GM19035 (cell line): ENCODE results near the gene PLB1.

Source experiments
- ATAC-seq: cut with Tn5 transposase; IDR thresholded peaks from one replicate; pipeline ENCODE4 v1.9.1; 2021; ENCODE audit not compliant: unreplicated experiment

PLB1 gene

DNA sequence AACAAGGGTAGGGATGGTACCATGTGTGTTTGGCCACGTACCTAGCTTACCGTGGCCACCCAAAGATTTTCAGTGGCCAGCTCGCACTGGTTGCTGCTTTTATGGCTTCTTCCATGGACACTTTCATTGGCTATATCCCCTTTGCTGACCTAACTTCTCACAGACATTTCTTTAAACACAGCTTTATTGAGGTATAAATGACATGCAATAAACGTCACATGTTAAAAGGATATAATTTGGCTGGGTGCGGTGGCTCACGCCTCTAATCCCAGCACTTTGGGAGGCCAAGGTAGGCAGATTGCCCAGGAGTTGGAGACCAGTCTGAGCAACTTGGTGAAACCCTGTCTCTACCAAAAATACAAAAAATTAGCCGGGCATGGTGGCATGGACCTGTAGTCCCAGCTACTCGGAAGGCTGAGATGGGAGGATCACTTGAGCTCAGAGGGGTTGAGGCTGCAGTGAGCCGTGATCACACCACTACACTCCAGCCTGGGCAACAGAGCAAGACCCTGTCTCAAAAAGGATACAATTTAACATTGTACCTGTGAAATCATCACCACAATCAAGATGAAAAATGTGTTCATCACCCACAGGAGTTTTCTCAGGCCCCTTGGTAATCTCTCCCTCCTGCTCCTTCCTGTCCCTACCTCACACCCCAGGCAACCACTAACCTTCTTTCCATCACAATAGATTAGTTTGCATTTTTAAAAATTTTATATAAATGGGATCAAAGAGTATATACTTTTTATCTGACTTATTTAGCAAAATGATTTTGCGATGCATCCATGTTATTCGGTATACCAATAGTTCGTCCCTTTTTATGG, 127.9 kb downstream of the PLB1 start:
- no peak for ATAC-seq

DNA sequence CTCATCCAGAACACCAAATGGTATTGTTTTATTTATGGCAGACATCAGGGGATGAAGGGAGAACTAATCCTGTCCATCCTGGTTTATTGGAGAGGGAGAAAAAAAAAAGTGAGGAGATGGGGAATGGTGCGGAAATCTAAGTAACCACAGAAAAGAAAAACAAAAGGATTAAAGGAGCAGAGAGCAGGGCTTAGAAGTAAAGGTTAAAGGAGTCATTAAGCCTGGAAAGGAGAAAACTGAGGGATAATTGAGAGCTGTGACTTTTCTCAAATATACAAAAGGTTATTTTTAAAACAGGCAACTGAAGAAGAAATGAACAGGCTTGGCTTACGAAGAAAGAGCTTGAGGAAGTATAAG, 128.6 kb downstream of the PLB1 start:
- ATAC-seq = no peak

DNA sequence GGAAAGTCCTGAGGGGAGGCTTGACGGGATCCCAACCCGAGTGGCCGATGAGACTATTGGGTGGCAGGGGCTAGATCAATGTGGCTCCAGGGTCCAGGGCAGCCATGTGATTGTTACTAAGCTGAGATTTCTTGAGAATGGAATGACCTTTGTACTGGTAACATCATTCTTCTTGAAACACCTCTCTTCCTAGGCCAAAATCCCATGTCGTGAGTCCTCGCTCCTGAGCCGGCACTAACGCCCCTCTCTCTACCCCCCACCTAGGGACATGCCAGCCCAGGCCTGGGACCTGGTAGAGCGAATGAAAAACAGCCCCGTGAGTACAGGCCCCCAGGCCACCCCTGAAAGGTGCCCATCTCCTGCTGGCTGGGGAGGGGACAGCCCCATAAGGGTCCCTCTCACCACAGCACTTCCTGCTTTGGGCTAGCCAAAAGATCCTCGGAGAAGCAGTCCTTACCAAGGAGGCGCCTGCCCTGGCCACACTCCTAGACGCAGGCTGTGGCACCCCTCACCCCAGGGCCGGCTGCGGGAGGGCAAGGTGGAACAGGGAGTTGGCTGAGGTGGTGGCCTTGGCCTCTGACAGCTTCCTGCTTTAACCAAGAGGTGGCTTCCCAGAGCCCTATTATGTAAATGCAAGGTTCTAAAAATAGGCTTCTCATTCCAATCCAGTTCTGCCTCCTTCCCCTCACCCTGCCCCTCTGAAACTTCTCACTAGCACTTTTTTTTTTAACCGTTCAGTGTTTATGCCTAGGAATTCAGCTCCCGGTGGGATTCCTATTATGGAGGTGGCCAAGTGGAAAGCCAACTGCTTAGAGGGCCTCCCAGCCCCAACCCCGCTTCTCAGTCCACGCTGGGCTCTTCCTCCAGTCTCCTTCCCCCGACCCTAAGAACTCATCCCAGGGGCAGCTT, 129.2 kb downstream of the PLB1 start:
- ATAC-seq = no peak

DNA sequence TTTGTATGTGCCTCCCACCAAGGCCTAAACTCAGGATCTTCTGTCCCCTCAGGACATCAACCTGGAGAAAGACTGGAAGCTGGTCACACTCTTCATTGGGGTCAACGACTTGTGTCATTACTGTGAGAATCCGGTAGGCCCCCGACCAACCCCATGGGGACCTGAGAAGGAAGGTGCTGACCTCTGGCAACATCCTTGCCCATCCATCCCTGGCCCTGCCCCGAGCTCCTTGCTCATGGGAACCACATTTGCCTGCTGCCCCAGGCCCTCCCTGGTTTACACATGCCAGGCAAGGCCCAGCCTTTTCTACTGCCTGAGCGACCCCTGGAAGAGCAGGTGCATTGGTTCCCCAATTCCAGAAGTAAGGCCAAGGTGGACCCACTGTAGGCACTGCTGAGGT, 130.5 kb downstream of the PLB1 start:
- no peak for ATAC-seq

DNA sequence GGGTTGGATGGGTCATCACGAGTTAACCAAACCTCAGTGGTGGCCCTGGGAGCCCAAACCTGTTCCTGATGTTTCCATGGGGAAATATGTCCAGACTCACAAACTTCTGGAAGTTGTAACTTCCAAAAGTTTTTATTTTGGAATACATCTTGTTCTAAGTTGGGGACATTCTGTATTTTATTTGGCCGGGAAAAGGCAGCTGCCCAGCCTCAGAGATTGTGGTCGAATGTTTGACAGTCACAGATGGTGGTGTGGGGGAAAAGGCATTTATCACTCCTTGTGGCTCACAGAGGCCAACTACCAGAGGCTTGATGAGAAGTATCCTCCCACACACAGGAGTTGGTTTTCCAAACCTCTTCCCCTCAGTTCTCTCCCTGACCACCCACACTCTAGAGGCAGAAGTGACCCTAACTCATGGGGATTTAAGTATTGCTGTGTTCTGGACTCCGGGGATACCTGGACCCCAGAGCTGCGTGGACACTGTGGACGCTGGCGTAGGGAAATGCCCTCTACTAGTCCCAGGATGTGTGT, 131.1 kb downstream of the PLB1 start:
- no peak for ATAC-seq

DNA sequence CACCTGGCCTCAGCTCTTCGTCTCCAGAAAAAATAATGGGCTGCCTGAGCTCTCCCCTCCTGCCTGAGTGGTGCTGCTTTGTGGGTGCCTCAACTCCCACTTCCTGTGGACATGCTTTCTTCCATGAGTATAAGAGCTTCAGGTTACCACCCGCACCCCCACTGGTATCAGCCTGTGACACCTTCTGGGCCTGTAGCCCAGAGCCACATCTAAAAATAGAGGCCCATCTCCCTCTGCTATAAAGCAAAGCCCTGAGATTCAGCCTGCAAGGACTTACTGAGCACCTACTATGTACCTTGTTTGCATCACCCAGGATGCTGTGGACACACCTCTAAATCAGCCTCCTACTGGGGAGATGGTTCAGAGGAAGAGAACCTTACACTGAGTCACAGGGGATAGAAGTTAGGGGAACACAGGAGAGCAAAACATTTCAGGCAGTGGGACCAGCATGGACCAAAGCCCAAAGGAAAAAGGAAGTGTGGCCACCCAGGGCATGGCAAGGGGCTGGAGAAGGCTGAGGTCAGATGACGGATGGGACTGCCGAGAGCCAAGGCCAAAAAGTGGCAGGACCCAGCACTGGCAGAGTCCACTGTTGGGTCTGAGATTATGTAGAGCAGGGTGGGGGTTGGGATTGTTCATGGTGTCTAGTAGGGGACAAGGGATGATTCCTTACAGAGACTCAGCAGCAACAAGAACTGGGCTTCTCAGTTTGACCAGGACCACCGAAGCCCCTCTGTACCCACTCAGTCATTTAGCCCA, 132.0 kb downstream of the PLB1 start:
- ATAC-seq = no peak

DNA sequence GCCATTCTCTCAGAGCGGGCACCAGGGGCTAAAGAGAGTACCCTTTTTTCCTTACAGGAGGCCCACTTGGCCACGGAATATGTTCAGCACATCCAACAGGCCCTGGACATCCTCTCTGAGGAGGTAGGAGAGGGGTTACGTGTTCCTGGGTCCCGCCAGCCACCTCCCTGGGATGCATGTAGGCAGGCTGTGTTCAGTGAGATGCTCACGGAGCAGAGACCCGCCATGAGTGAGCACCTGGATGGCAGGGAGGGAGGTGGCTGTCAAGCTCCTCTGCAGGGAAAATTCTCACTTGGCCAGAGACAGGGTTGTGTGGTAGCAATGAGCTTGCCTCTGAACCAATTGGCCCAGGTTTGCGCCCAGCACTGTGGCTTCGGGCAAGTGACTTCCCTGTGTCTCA, 132.6 kb downstream of the PLB1 start:
- no peak for ATAC-seq

DNA sequence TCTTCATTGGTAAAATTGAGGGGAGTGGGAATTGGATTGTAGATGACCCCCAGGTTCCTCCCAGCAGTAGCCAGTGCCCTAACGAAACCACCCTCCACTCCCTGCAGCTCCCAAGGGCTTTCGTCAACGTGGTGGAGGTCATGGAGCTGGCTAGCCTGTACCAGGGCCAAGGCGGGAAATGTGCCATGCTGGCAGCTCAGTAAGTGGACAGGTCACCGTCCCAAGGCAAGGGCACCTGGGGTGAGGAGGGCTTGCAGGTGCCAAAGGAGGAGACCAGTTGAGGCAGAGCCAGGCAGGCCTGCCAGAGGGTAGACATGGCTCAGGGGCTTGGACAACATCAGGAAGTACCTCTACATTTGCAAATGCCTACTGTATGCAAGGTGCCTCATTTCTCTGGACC, 133.1 kb downstream of the PLB1 start:
- no peak for ATAC-seq

DNA sequence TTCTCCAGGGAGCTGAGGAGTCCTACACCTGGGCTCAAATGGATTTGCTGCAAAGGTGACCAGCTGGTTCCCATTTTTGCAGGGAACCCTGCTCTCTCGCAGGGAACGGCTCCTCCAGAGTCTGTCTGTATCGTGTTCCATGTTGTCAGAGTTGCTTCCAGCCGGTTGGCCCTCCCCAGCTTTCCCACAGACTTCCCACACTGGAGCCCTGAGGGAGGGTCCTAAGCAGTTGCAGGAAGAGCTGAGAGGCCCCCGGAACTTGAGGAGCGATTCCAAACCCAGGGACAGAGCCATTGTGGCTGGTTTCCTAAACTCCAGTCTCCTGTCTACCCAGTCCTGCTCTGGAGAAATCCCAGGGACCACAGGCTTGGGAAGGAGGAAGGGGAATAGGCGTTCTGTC, 134.1 kb downstream of the PLB1 start:
- ATAC-seq = no peak

DNA sequence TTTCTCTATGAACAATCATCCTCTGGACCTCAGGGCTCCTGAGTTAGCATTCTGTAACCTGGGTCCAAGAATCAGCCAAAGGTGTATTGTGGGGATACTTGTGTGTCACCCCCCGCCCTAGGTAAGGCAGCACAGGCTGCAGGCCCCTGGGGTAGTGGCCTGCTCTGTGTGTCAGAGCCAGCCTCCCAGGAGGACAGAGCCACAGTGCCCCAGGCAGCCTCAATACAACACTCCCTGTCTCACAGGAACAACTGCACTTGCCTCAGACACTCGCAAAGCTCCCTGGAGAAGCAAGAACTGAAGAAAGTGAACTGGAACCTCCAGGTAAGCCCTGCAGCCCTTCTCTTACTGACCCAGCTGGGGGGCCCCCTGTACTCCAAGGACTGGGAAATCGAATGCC, 134.5 kb downstream of the PLB1 start:
- no peak for ATAC-seq

DNA sequence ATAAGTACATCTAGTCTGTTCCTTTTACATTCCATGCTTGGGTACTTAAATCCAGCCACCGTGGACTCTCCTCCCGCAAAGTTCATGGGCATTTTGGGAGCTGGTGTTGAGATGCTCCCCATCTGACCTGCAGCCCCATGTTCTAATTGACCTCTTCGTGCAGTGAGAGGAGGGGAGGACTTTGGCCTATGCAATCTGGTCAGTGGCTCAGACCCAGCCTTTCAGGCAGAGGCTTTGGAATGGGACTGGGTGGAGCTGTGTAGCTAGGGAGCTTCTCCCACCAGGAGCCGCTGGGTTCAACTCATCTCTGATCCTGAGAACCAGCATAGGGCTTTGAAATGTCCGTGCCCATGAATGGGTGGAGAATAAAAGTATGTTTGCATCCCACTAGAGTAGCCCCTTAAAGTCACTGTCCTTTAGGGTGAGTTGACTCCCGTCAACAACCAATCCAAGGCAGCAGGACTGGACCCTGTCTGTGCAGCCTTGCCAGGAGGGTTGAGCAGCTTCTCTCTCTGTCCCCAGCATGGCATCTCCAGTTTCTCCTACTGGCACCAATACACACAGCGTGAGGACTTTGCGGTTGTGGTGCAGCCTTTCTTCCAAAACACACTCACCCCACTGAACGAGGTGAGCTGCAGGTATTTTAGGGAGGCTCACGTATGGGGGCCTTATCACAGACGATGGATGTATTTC, 135.8 kb downstream of the PLB1 start:
- no peak for ATAC-seq

DNA sequence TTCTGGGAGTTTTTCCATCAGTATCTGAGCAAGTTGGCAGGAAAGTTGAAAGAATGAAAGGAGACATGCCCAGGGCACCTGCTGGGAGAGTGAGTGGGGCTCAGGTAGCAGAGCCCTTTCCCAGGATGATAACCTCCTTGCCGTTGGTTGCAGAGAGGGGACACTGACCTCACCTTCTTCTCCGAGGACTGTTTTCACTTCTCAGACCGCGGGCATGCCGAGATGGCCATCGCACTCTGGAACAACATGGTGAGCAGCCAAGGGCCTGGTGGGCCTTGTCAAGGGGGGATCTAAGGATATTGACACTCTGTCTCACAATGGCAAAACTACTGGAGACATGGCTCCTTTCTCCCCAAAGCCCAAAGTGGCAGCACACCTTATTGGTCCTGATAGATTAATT, 136.9 kb downstream of the PLB1 start:
- no peak for ATAC-seq

DNA sequence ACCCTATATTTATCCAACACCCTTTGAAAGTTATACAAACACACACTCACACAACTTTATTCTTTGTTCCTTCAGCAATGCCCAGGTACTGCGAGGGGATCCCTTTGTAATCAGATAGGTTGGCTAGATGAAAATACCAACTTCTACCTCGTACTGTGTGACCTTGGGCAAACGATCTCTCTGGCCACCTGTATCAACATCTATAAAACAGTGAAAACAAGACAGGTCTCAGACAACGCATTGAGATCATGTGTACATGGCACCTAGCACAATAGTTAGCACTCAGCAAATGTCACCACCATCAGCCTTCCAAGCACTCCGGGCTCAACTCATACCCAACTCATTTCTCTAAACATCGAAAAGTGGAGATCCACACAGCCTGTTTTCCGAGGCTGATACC, 137.3 kb downstream of the PLB1 start:
- no peak for ATAC-seq

DNA sequence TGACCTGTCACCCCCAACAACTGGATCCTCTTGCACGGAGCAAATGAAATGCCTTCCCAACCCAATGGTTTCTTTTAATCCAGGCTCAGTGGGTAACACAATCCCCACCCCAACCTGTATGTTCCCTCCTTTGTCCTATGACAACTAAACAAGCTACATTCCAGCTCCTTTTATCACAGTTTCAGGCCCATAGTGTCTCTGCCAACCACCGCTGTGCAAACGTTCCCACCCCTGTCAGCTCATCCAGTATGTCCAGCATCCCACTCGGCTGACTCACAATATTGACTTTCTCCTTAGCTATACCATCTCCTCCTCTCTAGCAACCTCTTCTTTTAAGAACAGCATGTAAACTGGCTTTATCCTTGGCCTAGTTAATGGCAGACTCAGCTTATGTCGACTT, 137.9 kb downstream of the PLB1 start:
- ATAC-seq = no peak

DNA sequence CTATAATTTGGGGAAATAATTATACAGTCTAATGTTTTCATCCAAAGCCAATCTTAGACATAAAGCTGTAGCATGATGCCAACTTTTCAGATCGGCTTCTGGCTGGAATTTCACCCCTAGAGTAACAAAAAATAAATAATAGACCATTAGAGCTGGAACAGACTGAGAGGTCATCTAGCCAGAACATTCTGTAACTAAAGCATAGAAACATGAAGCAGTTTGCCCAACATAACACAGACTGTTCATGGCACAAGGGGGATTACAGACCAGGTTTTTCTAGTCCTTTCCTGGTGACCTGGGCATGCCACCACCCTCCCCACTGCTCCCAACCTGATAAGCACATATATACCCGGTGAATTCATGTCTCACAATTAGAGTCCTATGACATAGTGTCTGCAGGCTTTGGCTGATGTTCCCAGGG, 139.3 kb downstream of the PLB1 start:
- ATAC-seq = no peak

DNA sequence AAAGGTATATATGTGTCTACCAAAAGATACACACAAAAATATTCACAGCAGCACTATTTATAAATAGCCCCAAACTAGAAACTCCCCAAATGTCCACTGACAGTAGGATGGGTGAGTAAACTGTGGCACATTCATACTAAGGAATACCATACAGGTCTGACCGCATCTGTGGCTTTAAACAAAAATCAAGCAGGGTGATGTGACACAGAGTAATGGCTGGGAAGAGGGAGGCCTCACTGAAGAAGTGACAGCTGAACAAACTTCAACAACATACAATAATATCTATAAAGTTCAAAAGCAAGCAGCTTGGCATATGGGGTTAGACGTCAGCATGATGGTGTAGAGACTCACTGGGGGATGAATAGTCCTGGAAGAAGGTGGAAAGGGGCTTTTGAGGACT, 140.6 kb downstream of the PLB1 start:
- ATAC-seq = no peak

DNA sequence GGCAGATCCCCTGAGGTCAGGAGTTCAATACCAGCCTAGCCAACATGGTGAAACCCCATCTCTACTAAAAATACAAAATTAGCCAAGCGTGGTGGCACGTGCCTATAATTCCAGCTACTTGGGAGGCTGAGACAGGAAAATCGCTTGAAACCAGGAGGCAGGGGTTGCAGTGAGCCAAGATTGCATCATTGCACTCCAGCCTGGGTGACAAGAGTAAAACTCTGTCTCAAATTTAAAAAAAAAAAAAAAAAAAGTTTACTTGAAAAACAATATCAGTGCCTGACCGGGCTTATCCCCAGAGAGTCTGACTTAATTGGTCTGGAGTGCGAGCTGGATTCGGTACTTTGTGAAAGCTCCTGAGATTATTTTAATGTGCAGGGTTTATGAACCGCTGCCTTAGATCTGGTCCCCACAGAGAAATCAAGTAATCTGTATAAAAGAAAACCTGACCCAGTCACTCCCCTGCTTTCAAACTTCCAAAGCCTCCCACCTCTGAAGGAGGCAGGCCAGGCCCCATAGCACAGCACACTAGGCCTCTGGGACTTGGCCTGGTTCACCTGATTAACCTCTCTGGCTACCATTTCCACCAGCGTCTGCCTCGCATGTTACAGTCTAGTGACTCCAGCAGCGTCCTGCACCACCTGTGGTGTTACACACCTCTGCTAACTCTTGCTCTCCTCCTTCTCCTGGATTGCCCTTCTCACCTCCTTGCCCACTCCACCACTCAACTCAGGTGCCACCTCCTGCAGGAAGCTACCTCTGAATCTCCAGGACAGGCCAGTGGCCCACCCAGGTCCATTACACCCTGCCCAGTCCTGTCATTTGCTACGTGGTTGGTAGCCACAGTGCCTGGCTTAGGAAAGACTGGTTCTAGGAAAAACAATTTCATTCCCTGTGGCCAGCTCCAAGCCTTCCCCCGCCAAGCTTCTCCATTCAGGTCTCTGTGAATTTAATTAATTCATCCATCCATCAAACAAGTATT, 141.5 kb downstream of the PLB1 start:
- no peak for ATAC-seq

DNA sequence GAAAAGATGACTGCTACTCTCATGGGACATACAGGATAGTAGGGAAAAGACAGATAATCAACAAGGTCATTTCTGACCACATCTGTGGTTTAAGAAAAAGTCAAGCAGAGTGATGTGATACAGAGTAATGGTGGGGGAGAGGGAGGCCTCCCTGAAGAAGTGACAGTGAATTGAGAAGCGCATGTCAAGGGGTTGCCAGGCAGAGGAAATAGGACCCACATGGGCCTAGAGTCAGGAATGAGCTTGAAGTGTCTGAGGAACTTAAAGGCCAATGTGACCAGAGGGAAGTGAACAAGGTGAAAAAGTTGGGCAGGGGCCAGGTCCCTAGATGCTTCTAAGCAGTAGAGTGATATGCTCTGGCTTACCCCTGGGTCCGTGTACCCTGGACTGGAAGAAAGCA, 142.2 kb downstream of the PLB1 start:
- no peak for ATAC-seq

DNA sequence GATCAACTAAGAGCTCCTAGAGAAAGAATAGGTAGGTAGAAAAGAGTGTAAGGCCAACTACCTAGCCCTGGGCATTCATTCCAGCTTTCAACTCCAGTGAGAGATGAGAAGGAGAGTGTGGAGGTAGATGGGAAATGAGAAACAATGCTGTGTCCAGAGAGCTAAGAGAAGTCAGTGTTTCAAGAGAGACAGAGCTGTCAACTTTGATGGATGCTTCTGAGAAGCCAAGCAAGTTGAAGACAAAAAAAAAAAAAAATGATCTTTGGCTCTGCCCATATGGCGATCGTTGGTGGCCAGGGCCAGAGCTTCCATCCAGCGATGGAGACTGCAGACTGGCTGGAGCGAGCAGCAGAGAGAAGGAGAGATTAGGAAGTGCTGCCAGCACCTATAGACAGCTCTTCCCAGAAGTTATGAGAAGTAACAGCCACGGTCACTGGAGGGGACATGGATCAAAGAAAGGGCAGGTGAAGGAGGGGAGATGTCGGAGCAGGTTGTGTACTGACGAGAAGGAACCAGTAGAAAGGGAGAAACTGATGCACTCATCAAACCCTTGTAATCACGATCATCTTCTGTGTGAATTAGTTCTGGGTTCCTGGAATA, 143.3 kb downstream of the PLB1 start:
- no peak for ATAC-seq
